CD4-positive, alpha-beta T cell treated with Interleukin-4 for 1 hour (primary cell): ENCODE results near the gene SEMA5A.

Source experiments
- DNase-seq, 2 donors: peaks; one replicate each; pipeline ENCODE4 v3.0.0-alpha.2; 2020 to 2022

SEMA5A gene

GRCh38 chr5:9192266-9192665 lies 353.6 kb downstream of the SEMA5A start:
- no peak for DNase-seq

DNA sequence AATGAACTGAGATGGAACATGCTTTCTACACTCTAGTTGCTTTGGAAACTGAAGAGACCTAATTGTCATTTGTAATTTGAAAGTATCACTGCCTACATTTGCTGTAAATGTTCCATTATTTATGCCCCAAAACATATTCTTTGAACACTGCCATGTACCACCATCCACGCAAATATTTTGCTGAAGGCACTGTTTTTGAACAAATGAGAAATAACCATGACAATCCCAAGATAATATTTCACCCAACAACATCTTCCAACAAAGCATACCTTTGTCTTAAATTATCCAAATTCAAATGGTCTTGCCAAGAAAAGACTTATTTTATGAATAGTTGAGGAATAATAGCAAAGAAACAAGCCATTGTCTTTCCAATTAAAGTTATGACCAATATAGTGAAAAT lies 356.2 kb downstream of the SEMA5A start:
- no peak for DNase-seq

GRCh38 chr5:9188956-9189355 lies 356.9 kb downstream of the SEMA5A start:
- no peak for DNase-seq

GRCh38 chr5:9188131-9188530 lies 357.7 kb downstream of the SEMA5A start:
- DNase-seq = no peak

GRCh38 chr5:9187614-9188013 lies 358.3 kb downstream of the SEMA5A start:
- no peak for DNase-seq

- no peak for DNase-seq
Measured at GRCh38 chr5:9186069-9186468, 359.8 kb downstream of the SEMA5A start.

- no peak for DNase-seq
Measured at GRCh38 chr5:9183992-9184391, 361.9 kb downstream of the SEMA5A start.

DNA sequence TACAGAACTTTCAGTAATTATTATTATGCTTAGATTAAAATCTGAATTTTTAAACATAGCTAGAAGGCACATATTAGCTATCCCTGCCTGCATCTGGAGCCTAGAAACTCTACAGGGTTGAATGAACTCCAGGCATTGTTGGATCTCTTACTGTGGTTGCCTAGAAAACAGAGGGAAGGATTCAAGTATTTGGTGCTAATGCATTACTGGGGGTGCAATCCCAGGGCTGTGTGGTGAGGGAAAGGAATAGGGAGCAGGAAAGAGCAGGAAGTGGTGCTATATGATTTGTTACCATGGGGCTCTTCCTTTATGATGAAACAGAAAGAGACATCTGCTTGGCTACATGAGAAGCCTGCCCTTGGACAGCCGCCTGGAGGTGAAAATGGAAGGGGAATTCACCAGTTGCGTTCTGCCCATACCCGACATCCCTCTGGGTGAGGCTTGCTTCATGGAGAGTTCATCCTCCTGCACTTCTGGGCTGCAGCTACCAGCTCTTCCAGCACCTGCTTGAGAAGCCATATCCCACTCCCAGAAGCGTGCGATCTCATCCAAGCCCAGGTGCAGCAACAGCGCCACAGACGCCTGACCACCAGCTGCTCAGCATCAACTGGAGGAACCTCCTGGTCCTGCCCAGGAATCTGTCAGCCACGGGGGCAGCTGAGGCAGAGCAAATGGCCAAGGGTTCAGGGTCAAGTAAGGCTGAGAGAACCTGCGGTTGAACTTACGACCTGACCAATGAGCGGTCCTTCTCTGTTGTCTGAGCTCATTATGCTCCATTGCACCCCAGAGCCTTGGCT lies 362.8 kb downstream of the SEMA5A start:
- DNase-seq = no peak

- DNase-seq = no peak
Measured at GRCh38 chr5:9176641-9177040, 369.2 kb downstream of the SEMA5A start.

DNA sequence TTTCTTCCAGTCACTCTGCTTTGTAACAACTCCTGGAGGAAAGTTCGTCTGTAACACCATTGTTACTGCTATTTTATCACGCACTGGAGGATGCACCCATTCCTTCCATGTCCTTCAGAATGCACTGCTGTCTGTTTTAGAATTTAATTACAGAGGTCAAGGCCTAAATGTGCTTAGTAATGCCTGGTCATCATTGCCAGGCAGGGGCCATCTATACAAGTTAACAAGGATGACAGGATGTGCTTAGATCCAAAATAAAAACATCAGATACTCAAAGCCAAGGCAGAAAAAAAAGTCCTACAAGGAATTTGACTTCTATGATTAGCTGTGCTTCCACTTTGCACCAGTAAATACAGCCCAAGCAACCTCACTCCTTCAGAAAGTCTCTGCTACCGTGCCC lies 371.4 kb downstream of the SEMA5A start:
- no peak for DNase-seq

DNA sequence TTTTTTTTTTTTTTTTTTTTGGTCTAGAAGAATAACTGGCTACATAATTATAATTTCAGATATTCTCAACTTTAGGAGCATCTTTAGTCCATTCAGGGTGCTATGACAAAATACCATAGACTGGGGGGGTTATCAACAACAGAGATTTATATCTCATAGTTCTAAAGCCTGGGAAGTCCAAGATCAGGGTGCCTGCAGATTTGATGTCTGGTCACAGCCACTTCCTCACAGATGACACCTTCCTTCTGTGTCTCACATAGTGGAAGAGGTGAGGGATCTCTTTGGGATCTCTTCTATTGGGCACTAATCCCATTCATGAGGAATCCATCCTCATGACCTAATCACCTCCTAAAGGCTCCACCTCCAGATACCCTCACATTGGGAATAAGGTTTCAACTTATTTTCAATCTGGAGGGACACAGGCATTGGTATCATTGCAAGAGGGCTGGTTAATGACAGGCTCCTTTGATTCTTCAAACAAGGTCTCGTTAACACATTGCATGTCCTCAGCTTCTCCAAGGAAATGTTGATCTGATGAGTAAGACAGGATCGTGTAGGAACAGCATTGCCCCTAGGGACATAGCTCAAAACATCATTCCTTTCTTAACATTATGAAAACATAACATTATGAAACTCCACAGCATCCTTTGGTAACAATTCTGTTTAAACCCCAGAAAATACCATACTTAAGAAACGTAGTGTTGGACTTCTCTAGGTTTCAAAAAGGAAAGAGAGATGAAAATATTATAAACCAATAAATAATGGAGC lies 372.4 kb downstream of the SEMA5A start:
- no peak for DNase-seq

DNA sequence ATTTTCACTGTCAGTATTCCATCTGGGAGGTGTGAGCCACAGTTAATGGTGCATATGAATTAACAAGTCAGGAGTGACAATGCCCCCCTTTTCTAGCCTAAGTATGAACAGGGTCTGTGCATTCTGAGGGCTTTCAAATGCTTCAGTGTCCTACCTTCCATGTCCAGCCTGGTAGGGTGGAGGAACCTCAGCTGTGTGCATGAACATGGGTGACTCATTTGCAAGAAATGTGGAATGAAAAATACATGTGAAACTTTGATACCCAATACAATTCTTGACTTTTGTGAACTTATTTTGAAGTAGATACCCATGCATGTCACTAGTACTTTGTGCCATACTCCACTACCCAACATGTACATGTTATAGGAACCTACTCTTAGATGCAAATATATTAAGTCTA lies 375.8 kb downstream of the SEMA5A start:
- DNase-seq = no peak

- DNase-seq = no peak
Measured at GRCh38 chr5:9169557-9169902, 376.3 kb downstream of the SEMA5A start.

DNA sequence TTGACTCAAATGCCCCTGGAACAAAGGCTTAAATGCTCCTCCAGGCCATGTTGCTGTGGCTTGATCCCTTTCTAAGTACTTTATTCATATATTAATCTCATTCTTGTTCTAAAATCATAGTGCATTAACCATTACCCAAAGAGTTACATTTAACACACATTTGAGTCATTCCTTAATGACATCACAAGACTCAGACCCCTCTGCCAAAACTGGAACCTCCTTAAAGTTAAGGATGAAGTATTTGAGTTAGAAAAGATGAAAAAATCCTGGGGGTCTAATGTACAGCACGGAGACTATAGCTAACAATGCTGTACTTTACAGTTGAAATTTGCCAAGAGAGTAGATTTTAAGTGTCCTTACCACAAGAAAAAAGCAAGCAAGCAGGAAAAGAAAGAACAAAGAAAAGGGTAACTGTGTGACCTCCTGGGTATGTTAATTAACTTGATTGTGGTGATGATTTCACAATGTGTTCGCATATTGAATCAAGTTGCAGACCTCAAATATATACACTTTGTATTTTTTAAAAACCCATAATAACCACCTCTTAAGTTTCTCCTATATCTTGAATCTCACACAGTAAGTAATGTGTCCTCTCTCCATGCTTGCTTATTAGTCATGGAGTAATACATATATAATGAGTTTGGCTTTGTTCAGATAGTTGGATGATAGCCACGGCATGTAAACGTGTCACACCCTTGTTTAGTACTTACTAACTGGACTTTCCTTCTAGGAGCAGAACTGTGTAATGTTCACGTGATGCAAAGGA lies 376.9 kb downstream of the SEMA5A start:
- no peak for DNase-seq

DNA sequence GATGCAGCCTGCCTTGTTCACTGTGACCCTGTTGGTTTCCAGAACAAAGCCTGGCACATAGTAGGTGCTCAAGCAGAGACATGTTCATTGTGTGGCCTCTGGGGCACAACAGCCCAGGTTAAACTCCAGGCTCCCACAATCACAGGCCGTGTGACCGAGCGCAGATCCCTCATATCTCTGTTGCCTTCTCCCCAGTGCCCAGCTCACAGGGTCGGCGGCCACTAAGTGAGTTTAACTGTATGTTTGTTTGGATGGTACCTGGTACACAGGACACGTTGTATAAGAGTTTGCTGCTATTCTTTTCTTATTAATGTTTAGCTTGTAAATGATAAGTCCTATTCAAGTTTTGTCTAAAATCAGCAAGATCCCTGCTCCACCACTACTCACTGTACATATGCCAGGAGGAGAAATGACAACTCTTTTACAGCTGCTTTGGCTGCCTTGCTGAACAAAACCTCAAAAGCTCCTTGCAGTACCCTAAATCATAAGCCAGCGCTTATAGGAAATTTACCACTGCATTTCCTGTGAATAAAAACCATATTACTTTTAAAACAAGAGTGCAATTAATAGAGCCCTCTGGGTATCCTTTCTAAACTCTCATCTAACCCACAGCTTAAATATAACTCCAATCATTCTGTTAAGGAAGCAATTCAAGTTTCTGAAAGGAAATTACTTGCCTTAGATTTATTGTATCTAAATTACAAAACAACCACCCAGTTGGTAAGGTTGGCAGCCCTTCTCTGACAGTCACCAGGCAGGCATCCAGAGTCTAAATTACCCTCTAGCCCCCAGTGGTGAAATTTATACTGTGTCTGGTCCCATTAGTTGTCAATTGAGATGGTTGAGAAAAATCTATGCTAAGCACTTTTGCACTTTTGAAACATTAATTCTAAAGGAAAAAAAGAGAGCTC lies 379.4 kb downstream of the SEMA5A start:
- no peak for DNase-seq

DNA sequence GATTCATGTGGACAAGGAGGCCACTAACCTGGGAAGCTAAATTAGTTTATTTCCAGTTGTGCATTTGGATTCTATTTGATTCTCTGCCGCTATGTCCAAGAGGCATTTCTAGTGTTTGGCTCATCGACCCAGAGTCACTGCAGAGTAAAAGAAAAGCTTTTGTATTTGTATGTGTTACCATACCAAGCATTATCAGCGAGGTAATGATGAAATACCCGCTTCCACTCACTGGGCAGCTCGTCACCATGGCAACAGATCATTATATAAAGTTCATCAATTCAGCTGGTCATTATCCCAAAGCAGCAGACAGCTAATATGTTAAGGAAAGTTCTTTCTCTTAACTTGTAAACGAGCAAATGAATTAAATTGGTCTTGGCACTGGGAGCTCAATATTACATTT lies 380.3 kb downstream of the SEMA5A start:
- no peak for DNase-seq

DNA sequence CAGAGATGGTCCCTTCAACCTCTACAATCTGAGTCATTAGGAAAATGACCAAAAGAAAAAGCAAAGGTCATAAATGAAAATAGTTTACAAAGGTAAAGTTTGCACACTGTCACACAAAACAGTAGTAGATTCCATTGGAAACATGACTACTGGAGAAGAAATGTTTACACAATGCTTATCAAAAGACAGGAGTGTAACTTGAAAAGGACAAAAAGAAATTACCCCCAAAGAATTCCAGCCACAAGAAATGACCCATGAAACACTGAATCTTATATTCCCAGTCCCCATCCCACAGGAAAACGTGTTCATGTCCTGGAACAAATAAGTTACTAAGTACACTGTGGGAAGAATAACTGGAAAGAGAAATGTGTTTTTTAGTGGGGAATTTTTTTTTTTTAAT lies 385.1 kb downstream of the SEMA5A start:
- DNase-seq = no peak

GRCh38 chr5:9157811-9158210 lies 388.1 kb downstream of the SEMA5A start:
- DNase-seq = no peak

DNA sequence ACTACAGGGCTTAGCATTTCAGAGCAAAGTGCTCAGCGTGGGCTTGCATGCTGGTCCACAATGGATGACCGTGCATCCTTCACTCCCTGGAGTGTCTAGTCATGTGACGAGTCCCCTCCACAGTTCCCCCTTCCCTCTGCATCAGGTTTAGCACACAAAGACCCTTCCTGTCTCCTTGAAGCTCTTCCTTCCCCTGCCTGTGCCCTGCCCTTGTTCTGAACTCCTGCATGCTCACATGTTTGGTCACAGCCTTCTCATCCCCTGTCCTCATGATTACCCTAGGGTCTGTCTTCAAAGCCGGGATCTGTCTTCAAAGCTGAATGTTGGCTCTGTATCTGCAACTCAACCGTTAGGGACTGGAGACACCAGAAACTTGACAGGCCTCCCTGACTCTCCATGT lies 388.9 kb downstream of the SEMA5A start:
- DNase-seq = no peak

DNA sequence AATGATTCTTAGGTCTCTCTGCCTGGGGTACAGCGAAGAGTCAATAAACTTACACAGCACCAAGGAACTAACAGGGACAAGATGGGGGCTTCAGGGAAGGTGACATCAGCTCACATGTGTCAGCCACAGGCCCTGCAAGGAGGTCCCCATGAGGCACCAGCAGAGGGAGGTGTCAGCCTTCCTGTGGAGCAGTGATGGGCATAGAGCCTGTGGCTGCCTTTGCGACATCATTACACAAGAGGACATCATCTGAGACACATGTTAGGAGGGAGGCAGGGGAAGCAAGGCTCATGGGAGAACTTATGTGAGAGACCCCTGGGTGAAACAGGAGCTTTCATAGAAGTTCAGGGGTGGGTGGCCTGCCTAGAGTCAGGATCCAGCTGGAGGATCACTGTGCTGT lies 389.6 kb downstream of the SEMA5A start:
- no peak for DNase-seq

- DNase-seq = no peak
Measured at GRCh38 chr5:9151684-9152427, 394.0 kb downstream of the SEMA5A start.

DNA sequence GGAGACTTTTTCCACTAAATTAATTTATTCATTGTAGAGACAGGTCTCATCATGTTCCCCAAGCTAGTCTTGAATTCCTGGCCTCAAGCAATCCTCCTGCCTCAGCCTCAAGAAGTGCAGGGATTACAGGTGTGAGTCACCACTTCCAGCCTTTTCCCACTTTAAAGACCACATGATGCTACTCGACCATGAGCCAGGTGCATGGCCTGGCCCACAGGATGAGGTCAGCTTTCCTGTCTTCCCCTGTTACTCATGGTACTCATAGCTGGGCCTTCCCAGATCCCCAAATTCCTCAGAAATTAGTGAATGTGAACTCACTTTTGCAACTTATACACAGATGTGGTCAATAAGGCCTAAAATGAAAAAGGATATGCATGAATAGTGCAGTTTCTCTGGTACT lies 395.9 kb downstream of the SEMA5A start:
- no peak for DNase-seq
